GM21619 (cell line): ENCODE data around the gene SMCR8.
"Not testable (repeated sequence)": the region's sequence is repeated elsewhere in the genome, so short reads cannot be mapped to it uniquely, and the experiment has no call there.

Experiments used
- ATAC-seq: cut with Tn5 transposase; IDR thresholded peaks from one replicate; pipeline ENCODE4 v1.9.1; 2021; ENCODE audit not compliant: unreplicated experiment

The SMCR8 gene

GRCh38 chr17:18315961-18316360 is 868 bp downstream of the SMCR8 start:
- no peak for ATAC-seq

- no peak for ATAC-seq
These were observed 3.0 kb downstream of the SMCR8 start for GRCh38 chr17:18318117-18318516.

- no peak for ATAC-seq
These were observed 3.8 kb downstream of the SMCR8 start for GRCh38 chr17:18318771-18319450.

- ATAC-seq: no peak
These were observed 4.6 kb downstream of the SMCR8 start for GRCh38 chr17:18319604-18320256.

GRCh38 chr17:18320301-18320700 is 5.2 kb downstream of the SMCR8 start:
- ATAC-seq: no peak

GRCh38 chr17:18321309-18321708 is 6.2 kb downstream of the SMCR8 start:
- ATAC-seq: no peak

- no peak for ATAC-seq
These were observed 7.4 kb downstream of the SMCR8 start for GRCh38 chr17:18322522-18322921.

- no peak for ATAC-seq
These were observed 7.9 kb downstream of the SMCR8 start for GRCh38 chr17:18323007-18323406.

GRCh38 chr17:18323507-18324139 is 8.5 kb downstream of the SMCR8 start:
- ATAC-seq: no peak

- no peak for ATAC-seq
These were observed 9.3 kb downstream of the SMCR8 start for GRCh38 chr17:18324140-18325050.

- ATAC-seq: no peak
These were observed 10.9 kb downstream of the SMCR8 start for GRCh38 chr17:18326039-18326438.

GRCh38 chr17:18326572-18326971 is 11.5 kb downstream of the SMCR8 start:
- no peak for ATAC-seq

- ATAC-seq: no peak
These were observed 12.0 kb downstream of the SMCR8 start for GRCh38 chr17:18327093-18327492.

GRCh38 chr17:18327556-18327955 is 12.5 kb downstream of the SMCR8 start:
- no peak for ATAC-seq

GRCh38 chr17:18328643-18329204 is 13.6 kb downstream of the SMCR8 start:
- no peak for ATAC-seq

GRCh38 chr17:18331879-18332278 is 16.8 kb downstream of the SMCR8 start:
- no peak for ATAC-seq

- ATAC-seq: no peak
These were observed 17.9 kb downstream of the SMCR8 start for GRCh38 chr17:18332909-18333489.

GRCh38 chr17:18338158-18338557 is 23.1 kb downstream of the SMCR8 start:
- not testable (repeated sequence) for ATAC-seq

GRCh38 chr17:18339933-18340332 is 24.8 kb downstream of the SMCR8 start:
- no peak for ATAC-seq

- ATAC-seq: no peak
These were observed 28.9 kb downstream of the SMCR8 start for GRCh38 chr17:18344021-18344420.

- ATAC-seq: no peak
These were observed 38.4 kb downstream of the SMCR8 start for GRCh38 chr17:18353541-18353940.
